ENCODE data around the gene OR52W1.

Gene OR52W1

GRCh38 chr11:6199174-6199810 is at the start of gene OR52W1:
Gene OR52W1, plus strand, starts transcription at chr11:6199224. Its CDS starts 0 bp downstream, at chr11:6199224.
- no peak for FAIRE-seq
- DNase-seq (ENCODE audit: insufficient read length, low spot score) = no peak
- TF ChIP-seq CTCF (IDR thresholded peaks at IDR 0.05; ENCODE audit: insufficient read depth, missing control alignments) = no peak

- no peak for FAIRE-seq
- no peak for TF ChIP-seq CTCF (IDR thresholded peaks at IDR 0.05; ENCODE audit: insufficient read depth, missing control alignments)
- no peak for DNase-seq (ENCODE audit: insufficient read length, low spot score)
Observed at GRCh38 chr11:6151117-6151516, 47.9 kb upstream of the OR52W1 start.

- TF ChIP-seq CTCF (IDR thresholded peaks at IDR 0.05; ENCODE audit: insufficient read depth, missing control alignments) = no peak
- no peak for DNase-seq (ENCODE audit: insufficient read length, low spot score)
- no peak for FAIRE-seq
Observed at GRCh38 chr11:6152126-6152525, 46.9 kb upstream of the OR52W1 start.

- TF ChIP-seq CTCF (IDR thresholded peaks at IDR 0.05; ENCODE audit: insufficient read depth, missing control alignments) = no peak
- FAIRE-seq = no peak
- no peak for DNase-seq (ENCODE audit: insufficient read length, low spot score)
Observed at GRCh38 chr11:6156628-6157359, 42.2 kb upstream of the OR52W1 start.

GRCh38 chr11:6170226-6170625 is 28.8 kb upstream of the OR52W1 start, which contains the start of gene OR52B2:
Gene OR52B2, minus strand, starts transcription at chr11:6170326. Its CDS starts 0 bp downstream, at chr11:6170326.
- no peak for TF ChIP-seq CTCF (IDR thresholded peaks at IDR 0.05; ENCODE audit: insufficient read depth, missing control alignments)
- DNase-seq (ENCODE audit: insufficient read length, low spot score) (no peak), FAIRE-seq (no peak)

GRCh38 chr11:6175440-6175839 is 23.6 kb upstream of the OR52W1 start:
- TF ChIP-seq CTCF (IDR thresholded peaks at IDR 0.05; ENCODE audit: insufficient read depth, missing control alignments) = no peak
- FAIRE-seq (no peak), DNase-seq (ENCODE audit: insufficient read length, low spot score) (no peak)

GRCh38 chr11:6191742-6192141 is 7.3 kb upstream of the OR52W1 start:
- FAIRE-seq (no peak), DNase-seq (ENCODE audit: insufficient read length, low spot score) (no peak)
- no peak for TF ChIP-seq CTCF (IDR thresholded peaks at IDR 0.05; ENCODE audit: insufficient read depth, missing control alignments)
